CD14-positive monocyte (primary cell): ENCODE results near the gene PPM1H. TPM values are rescaled to one million over a fixed set of nuclear protein-coding genes. Genes with fewer than 3 reads are reported as not detected.

Experiments
- DNase-seq, 3 donors: peaks; one replicate each; pipeline ENCODE4 v3.0.0-alpha.2; 2011 to 2022
- H2AFZ ChIP-seq: 2 replicates; pipeline ENCODE4 v1.6.0; 2012; ENCODE audit warnings: mild to moderate bottlenecking, low read depth, low read length, inconsistent platforms; ENCODE audit not compliant: insufficient read depth, poor library complexity, severe bottlenecking
- H3K27ac ChIP-seq, 2 donors: 1 replicate in 1 of 2; 2 replicates in 1 of 2; pipeline ENCODE4 v1.5.1; 2012 to 2013; ENCODE audit warnings: low read length in 2 of 2, control low read depth in 1 of 2, inconsistent platforms in 1 of 2, low read depth in 1 of 2, mild to moderate bottlenecking in 1 of 2
- H3K27me3 ChIP-seq, 2 donors: one replicate each; pipeline versions ENCODE4 v1.6.0 to v1.6.1; 2011 to 2013; ENCODE audit warnings: low read length in 2 of 2; ENCODE audit not compliant: control insufficient read depth in 2 of 2, insufficient read depth in 2 of 2
- H3K36me3 ChIP-seq, 2 donors: replicated peaks in 1 of 2; 1 replicate in 1 of 2; 2 replicates in 1 of 2; pipeline versions ENCODE4 v1.5.1 to v1.6.1; 2012 to 2013; ENCODE audit warnings: low read length in 2 of 2, control low read depth in 1 of 2, inconsistent platforms in 1 of 2, mild to moderate bottlenecking in 1 of 2; ENCODE audit not compliant: insufficient read depth in 2 of 2, control insufficient read depth in 1 of 2
- H3K4me1 ChIP-seq, 2 donors: 1 replicate in 1 of 2; 2 replicates in 1 of 2; pipeline versions ENCODE4 v1.5.1 to v1.6.1; 2012 to 2013; ENCODE audit warnings: low read length in 2 of 2, control low read depth in 1 of 2, inconsistent platforms in 1 of 2, mild to moderate bottlenecking in 1 of 2, moderate library complexity in 1 of 2; ENCODE audit not compliant: insufficient read depth in 2 of 2, control insufficient read depth in 1 of 2
- H3K4me2 ChIP-seq: replicated peaks from 2 replicates; pipeline ENCODE3; 2012; ENCODE audit warnings: low read length, moderate library complexity, mild to moderate bottlenecking; ENCODE audit not compliant: poor library complexity, severe bottlenecking; ENCODE audit errors: extremely low read depth
- H3K4me3 ChIP-seq, 3 experiments: fragments of 200-600 bp in 1 of 3; sonication (generic) in 1 of 3; replicated peaks in 1 of 3; 1 replicate in 2 of 3; 2 replicates in 1 of 3; pipeline ENCODE4 v1.5.1; 2011 to 2013; ENCODE audit warnings: low read length in 3 of 3, mild to moderate bottlenecking in 3 of 3, control low read depth in 2 of 3, low read depth in 2 of 3, inconsistent platforms in 1 of 3, moderate library complexity in 1 of 3
- H3K79me2 ChIP-seq: 2 replicates; pipeline ENCODE4 v1.6.0; 2012; ENCODE audit warnings: mild to moderate bottlenecking, control low read depth, inconsistent platforms, low read length, moderate library complexity; ENCODE audit not compliant: insufficient read depth
- H3K9ac ChIP-seq: 2 replicates; pipeline ENCODE4 v1.6.0; 2017; ENCODE audit warnings: low read length, mild to moderate bottlenecking; ENCODE audit not compliant: insufficient read depth, poor library complexity, severe bottlenecking
- H3K9me3 ChIP-seq, 2 donors: replicated peaks in 1 of 2; 1 replicate in 1 of 2; 2 replicates in 1 of 2; pipeline versions ENCODE4 v1.5.1 to v1.6.1; 2012 to 2013; ENCODE audit warnings: low read length in 2 of 2, control low read depth in 1 of 2; ENCODE audit not compliant: control insufficient read depth in 1 of 2, insufficient read depth in 1 of 2
- H4K20me1 ChIP-seq: 2 replicates; pipeline ENCODE4 v1.6.0; 2012; ENCODE audit warnings: mild to moderate bottlenecking, low read length, control low read depth, moderate library complexity; ENCODE audit not compliant: insufficient read depth
- H3K27ac Mint-ChIP-seq, 7 donors: one replicate each; pipeline ENCODE4 v1.8.0; 2020; ENCODE audit warnings: mild to moderate bottlenecking in 7 of 7, mixed read lengths in 7 of 7, moderate library complexity in 6 of 7, inconsistent platforms in 2 of 7
- H3K27me3 Mint-ChIP-seq, 3 donors: one replicate each; pipeline ENCODE4 v1.8.0; 2021 to 2022; ENCODE audit warnings: low read depth in 3 of 3, mild to moderate bottlenecking in 3 of 3, mixed read lengths in 3 of 3, moderate library complexity in 3 of 3, inconsistent platforms in 1 of 3
- H3K36me3 Mint-ChIP-seq, 2 donors: one replicate each; pipeline ENCODE4 v1.8.0; 2020; ENCODE audit warnings: mixed read lengths in 2 of 2, inconsistent platforms in 1 of 2, mild to moderate bottlenecking in 1 of 2
- H3K4me1 Mint-ChIP-seq: one replicate; pipeline ENCODE4 v1.8.0; 2020; ENCODE audit warnings: mild to moderate bottlenecking, mixed read lengths
- H3K4me3 Mint-ChIP-seq, 2 donors: one replicate each; pipeline ENCODE4 v1.8.0; 2020; ENCODE audit warnings: mild to moderate bottlenecking in 2 of 2, mixed read lengths in 2 of 2, moderate library complexity in 1 of 2
- H3K9me3 Mint-ChIP-seq, 7 donors: one replicate each; pipeline ENCODE4 v1.8.0; 2020 to 2022; ENCODE audit warnings: mixed read lengths in 7 of 7, mild to moderate bottlenecking in 6 of 7, moderate library complexity in 6 of 7, inconsistent platforms in 2 of 7
- WGBS: methylation state at CpG from one replicate; pipeline ENCODE4 v1.1.5; 2013; ENCODE audit warnings: missing lambda C conversion rate; ENCODE audit not compliant: insufficient coverage; 5-methylcytosine and 5-hydroxymethylcytosine counted together
- intact Hi-C, 2 donors: fragments of 100-400 bp; cut with micrococcal nuclease; formaldehyde crosslinking; loops; one replicate each; pipeline versions ENCODE4 v1.15.0 to v1.15.1; 2023
- polyA plus RNA-seq, 3 donors: library from polyadenylated mRNA; depleted of rRNA in 1 of 3; unstranded in 2 of 3; stranded (reverse) in 1 of 3; fragments of 300-500 nt in 2 of 3; fragments of >200 nt in 1 of 3; fragmentation: Illumina TruSeq in 2 of 3; gene quantifications; 1 replicate in 2 of 3; 2 replicates in 1 of 3; pipeline ENCODE4 v1.2.3, GENCODE V29; 2012 to 2021
- TF ChIP-seq, protein P1 (sequence below): fragments of 200-600 bp; IDR thresholded peaks from one replicate; pipeline ENCODE4 v1.8.0; 2022; ENCODE audit warnings: antibody characterized with exemption, mild to moderate bottlenecking

PPM1H gene
- polyA plus RNA-seq, 3 donors = 1.5 to 2.8 (median 1.9) TPM

DNA sequence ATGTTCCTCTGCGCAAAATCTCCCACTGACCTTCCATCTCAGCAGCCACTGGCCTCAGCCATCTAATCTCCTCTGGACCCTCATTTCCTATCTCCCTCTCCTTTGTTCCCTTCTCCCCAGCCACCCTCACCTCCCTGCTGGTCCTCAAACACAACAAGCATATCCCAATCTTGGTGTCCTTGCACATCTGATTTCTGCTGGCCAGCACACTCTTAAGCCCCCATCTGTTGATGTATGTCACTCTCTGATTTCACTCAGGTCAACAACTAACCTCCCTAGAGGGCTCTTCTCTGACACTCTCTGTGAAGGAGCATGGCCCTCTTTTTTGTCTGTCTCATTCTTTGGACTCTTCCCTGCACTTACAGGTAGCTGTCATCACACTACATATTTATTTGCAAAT, 25.6 kb downstream of the PPM1H start:
- Mint-ChIP-seq H3K9me3 (peaks cover 0 to under 1% (median 0%) of the 10 kb centered on the region in 7 donors), H3K4me1 (peaks cover 15% of the 10 kb centered on the region), H3K4me3 (no peak overlapping the region), H3K36me3 (peaks cover 6% of the 10 kb centered on the region in 2 donors), H3K27ac (no peak overlapping the region), H3K27me3 (peaks cover 0 to 1% (median 0%) of the 10 kb centered on the region in 3 donors)
- Histone ChIP-seq H3K4me2 (no peak overlapping the region), H3K9me3 (no peaks in the 10 kb centered on the region), H3K27me3 (no peaks in the 10 kb centered on the region), H2AFZ (no peak overlapping the region), H3K4me1 (peaks cover 11% of the 10 kb centered on the region in 2 donors), H4K20me1 (no peaks in the 10 kb centered on the region), H3K36me3 (no peaks in the 10 kb centered on the region), H3K27ac (no peak overlapping the region), H3K9ac (no peak overlapping the region), H3K4me3 (no peak overlapping the region), H3K79me2 (no peaks in the 10 kb centered on the region)
- TF ChIP-seq, protein P1, sequence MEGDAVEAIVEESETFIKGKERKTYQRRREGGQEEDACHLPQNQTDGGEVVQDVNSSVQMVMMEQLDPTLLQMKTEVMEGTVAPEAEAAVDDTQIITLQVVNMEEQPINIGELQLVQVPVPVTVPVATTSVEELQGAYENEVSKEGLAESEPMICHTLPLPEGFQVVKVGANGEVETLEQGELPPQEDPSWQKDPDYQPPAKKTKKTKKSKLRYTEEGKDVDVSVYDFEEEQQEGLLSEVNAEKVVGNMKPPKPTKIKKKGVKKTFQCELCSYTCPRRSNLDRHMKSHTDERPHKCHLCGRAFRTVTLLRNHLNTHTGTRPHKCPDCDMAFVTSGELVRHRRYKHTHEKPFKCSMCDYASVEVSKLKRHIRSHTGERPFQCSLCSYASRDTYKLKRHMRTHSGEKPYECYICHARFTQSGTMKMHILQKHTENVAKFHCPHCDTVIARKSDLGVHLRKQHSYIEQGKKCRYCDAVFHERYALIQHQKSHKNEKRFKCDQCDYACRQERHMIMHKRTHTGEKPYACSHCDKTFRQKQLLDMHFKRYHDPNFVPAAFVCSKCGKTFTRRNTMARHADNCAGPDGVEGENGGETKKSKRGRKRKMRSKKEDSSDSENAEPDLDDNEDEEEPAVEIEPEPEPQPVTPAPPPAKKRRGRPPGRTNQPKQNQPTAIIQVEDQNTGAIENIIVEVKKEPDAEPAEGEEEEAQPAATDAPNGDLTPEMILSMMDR = no peak
- 100% methylated on average over 1 of the region's 1 CpG for WGBS
- intact Hi-C loops = no loop called here
- DNase-seq = no peak

DNA sequence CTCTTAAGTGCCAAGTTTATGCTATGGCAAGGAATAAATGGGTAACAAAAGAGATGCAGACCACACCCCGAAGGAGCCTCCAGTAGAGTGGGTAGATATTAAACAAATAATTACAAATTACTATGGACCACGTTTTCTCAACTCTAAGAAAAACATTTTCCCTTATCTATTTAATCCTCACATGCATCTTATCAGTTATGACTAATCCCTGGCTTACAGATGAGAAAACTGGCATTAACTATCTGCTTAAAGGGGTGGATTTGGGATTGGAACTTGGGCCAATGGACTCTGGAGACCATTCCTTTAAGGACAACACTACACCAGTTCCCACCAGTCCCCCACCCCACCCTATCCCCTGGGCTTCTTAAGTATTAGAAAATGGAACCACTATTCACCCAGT, 26.3 kb downstream of the PPM1H start:
- Mint-ChIP-seq H3K27me3 (peaks cover 0 to 1% (median 0%) of the 10 kb centered on the region in 3 donors), H3K4me3 (no peak overlapping the region), H3K27ac (no peak overlapping the region), H3K9me3 (no peaks in the 10 kb centered on the region), H3K4me1 (peaks cover 8% of the 10 kb centered on the region), H3K36me3 (peaks cover 6% of the 10 kb centered on the region in 2 donors)
- TF ChIP-seq, protein P1 = no peak
- Histone ChIP-seq H2AFZ (no peak overlapping the region), H4K20me1 (no peaks in the 10 kb centered on the region), H3K4me2 (no peak overlapping the region), H3K79me2 (no peaks in the 10 kb centered on the region), H3K4me1 (peaks cover 4 to 6% of the 10 kb centered on the region in 2 donors), H3K9me3 (no peaks in the 10 kb centered on the region), H3K27ac (no peak overlapping the region), H3K4me3 (no peak overlapping the region), H3K36me3 (no peaks in the 10 kb centered on the region), H3K9ac (no peak overlapping the region), H3K27me3 (no peaks in the 10 kb centered on the region)
- DNase-seq = no peak
- intact Hi-C loops = no loop called here
- no CpG with 5 or more reads among the region's 2 CpGs for WGBS
